Measurements from ENCODE around the gene WWOX.

The WWOX gene

DNA sequence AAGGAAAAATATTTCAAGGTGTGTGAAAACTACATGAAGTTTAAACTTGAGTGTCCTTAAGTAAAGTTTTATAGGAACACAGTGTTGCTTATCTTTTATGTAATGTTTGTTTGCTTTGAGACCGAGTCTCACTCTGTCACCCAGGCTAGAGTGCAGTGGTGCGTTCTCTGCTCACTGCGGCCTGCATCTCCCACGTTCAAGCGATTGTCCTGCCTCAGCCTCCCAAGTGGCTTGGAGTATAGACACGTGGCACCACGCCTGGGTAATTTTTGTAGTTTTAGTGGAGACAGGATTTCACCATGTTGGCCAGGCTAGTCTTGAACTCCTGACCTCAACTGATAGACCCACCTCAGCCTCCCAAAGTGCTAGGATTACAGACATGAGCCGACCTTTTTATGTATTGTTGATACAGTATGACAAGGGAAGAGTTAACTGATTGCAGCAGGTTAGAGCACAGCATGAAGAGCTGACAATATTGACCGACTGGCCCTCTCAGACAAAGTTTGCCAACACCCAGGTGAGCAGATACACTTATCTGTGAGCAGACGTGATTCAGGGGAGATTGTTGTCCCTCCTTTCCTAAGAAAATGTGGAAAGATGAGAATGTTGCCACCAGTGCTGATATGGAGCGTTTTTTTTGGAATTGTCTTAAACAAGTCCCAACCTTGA is 373.7 kb downstream of the WWOX start:
- TF ChIP-seq, protein P1, sequence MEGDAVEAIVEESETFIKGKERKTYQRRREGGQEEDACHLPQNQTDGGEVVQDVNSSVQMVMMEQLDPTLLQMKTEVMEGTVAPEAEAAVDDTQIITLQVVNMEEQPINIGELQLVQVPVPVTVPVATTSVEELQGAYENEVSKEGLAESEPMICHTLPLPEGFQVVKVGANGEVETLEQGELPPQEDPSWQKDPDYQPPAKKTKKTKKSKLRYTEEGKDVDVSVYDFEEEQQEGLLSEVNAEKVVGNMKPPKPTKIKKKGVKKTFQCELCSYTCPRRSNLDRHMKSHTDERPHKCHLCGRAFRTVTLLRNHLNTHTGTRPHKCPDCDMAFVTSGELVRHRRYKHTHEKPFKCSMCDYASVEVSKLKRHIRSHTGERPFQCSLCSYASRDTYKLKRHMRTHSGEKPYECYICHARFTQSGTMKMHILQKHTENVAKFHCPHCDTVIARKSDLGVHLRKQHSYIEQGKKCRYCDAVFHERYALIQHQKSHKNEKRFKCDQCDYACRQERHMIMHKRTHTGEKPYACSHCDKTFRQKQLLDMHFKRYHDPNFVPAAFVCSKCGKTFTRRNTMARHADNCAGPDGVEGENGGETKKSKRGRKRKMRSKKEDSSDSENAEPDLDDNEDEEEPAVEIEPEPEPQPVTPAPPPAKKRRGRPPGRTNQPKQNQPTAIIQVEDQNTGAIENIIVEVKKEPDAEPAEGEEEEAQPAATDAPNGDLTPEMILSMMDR (IDR thresholded peaks at IDR 0.05; ENCODE audit: insufficient read depth, missing control alignments) = no peak
- FAIRE-seq (no peak), DNase-seq (ENCODE audit: insufficient read length, low spot score) (no peak)

DNA sequence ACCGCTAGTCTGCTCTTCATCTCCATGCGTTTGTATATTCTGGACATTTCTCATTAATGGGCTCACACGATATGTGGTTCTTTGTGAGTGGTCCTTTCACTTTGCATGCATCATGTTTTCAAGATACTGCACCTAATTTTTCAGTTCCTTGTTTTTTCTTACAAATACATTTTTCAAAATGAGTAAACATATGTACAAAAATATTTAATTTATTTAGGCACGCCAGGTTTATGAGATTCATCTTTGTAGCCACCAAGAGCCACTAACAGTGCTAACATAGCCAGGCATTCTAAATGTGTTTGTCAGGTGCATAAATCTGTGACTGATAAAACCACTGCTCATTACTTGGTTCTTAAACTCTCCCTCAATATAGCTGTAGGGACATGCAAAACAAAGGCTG is 375.3 kb downstream of the WWOX start:
- no peak for DNase-seq (ENCODE audit: insufficient read length, low spot score)
- FAIRE-seq = no peak
- TF ChIP-seq, protein P1 (IDR thresholded peaks at IDR 0.05; ENCODE audit: insufficient read depth, missing control alignments) = no peak

DNA sequence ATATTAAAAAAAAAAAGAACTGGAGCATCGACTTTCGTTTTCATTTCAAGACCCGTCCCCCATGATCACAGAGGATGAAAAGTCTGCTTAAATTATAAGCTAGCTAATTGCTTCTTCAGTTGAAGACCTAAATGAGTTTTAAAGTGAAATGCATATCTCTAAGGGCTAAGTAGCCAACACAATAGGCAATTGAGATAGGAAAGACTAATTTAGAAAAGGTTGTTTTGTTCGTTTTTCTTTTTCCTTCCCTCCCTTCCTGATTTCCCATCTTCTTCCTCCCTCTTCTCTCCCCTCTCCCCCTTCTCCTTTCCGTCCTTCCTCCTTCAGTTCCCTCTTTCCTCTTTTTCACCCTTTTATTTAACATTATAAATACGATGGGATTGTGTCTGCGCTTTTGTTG is 377.2 kb downstream of the WWOX start:
- TF ChIP-seq, protein P1 (IDR thresholded peaks at IDR 0.05; ENCODE audit: insufficient read depth, missing control alignments) = no peak
- FAIRE-seq (no peak), DNase-seq (ENCODE audit: insufficient read length, low spot score) (no peak)

DNA sequence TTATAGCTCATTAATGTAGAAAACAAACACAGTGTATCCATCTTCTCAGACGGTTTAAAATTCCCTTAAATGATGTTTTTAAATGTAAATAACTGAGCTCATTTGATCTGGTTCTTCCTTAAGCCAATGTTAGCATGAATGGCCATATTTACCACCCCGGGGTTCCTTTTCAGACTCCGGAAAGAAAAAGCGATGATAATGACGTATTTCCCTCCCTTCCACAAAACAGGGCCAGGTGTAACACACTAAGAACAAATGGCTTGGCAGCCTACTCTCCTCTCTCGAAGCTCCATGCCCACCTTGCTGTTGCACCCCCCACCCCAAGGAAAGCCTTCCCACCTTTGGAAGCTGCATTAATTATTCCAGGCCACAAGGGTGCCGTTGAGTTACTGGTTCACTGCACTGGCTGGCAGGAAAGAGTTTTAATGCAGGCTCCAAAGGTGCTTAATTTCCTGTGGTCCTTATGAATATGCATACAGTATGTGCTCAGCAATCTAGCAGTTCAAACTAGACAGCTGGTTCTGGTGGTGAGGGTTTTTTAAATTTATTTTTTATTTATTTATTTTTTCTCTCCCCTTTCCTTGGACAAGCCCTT is 378.9 kb downstream of the WWOX start:
- TF ChIP-seq, protein P1 (IDR thresholded peaks at IDR 0.05; ENCODE audit: insufficient read depth, missing control alignments) = no peak
- FAIRE-seq (no peak), DNase-seq (ENCODE audit: insufficient read length, low spot score) (no peak)

DNA sequence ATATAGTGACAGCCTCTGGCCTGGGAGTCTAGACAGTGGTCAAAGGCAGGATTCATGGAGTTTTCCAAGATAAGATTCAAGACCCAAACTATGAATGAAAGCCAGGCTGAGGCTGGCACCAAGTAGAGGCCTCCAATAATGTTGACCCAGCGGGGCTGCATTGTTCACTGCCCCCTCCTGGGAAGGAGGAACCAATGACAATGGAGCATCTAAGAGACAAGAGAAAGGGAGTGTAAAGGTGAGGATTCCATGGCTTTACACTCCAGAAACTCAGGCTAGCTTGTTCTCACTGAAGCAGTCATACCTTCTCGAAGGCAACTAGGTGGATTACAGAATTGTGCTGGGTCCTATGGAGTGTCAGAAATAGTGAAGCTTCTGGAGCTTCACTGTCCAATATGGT is 380.3 kb downstream of the WWOX start:
- TF ChIP-seq, protein P1 (IDR thresholded peaks at IDR 0.05; ENCODE audit: insufficient read depth, missing control alignments) = no peak
- FAIRE-seq (no peak), DNase-seq (ENCODE audit: insufficient read length, low spot score) (no peak)

DNA sequence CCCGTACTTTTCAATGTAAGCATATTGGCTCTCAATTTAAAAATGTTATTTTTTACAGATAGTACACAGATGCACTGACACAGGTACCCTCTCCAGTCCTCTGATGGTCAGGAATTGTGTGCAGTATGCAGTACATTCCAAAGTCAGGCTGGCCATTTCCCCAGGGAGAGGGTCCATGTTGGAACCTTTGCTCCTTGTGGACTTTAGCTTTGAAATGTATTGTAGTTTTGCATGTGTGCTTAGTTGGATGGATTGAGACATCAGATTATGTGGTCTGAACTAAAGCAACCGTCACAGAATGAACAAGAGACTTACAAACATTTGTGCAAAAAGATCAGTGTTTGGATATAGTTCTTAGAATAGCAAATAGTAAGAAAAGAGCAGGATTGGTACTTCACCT is 381.1 kb downstream of the WWOX start:
- FAIRE-seq (no peak), DNase-seq (ENCODE audit: insufficient read length, low spot score) (no peak)
- TF ChIP-seq, protein P1 (IDR thresholded peaks at IDR 0.05; ENCODE audit: insufficient read depth, missing control alignments) = no peak
